H4 (cell line): ENCODE results near the gene SRSF8. TPM values are rescaled to one million over a fixed set of nuclear protein-coding genes. Genes with fewer than 3 reads are reported as not detected.

Experiments
- DNase-seq: peaks from one replicate; pipeline ENCODE4 v3.0.0-alpha.2; 2015; ENCODE audit warnings: low spot score
- total RNA-seq: library from RNA; depleted of rRNA; stranded (reverse); fragments of >200 nt; shearing (Covaris generic); gene quantifications from 2 replicates; pipeline ENCODE4 v1.2.3, GENCODE V29; 2014

SRSF8 gene
- total RNA-seq, 1 experiment from 2014 or later: 24.2 TPM

DNA sequence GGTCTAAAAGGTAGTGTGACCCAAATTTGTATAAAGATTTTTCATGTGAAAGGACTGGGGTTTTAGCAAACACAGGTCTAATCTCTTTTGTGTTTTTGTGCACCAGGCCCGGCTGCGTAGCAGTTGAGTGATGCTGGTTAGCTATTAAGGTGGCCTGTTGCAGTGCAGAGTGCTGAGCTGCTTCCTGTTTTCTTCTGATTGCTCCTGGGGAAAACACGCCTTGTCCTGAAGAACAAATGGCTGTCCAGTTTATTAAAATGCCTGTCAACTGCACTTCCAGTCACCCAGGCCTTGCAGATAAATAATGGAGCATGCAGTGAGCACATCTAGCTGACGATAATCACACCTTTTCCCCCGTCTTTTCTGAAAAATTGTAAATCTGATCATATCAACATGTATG, 1.8 kb downstream of the SRSF8 start:
- peak; percentile 96 for DNase-seq

DNA sequence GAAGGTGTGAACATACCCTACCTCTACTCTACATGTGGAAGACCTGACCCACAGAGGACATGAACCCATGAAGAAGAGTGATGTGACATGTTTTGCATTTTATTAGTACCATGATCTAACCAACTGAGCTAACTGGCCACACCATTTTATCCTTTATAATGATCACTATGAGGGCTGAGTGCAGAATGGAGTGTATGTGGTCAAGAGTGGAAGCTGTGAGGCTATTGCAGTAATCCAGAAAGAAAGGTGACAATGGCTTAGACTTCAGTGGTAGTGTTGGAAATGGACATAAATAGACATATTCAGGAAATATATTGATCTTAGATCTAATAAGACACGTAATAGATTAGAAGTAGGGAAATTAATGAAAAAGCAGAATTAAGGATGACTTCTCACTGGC, 3.8 kb downstream of the SRSF8 start:
- no peak for DNase-seq

DNA sequence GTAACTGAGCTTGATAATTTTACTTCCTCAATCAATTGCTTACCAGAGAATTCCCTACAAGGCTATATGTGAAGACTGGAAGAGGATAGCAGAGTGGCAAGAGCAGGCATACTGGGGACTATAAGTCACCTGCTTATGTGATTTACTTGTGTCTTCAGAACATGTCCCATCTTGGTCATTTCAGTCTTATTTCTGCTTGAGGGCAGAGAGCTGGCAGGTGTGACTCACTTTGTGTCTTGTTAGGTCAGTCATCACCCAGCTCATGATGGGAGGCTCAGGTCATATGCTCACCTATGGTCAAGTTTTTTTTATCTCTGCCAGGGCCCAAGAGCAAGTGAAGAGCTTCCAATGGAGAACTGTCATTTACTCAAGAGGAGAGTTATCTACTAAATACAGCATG, 6.2 kb downstream of the SRSF8 start:
- no peak for DNase-seq

- DNase-seq: no peak
These were observed 8.3 kb downstream of the SRSF8 start for GRCh38 chr11:95074792-95075563.

GRCh38 chr11:95076416-95076815, 9.7 kb downstream of the SRSF8 start:
- peak; percentile 23 for DNase-seq

GRCh38 chr11:95076981-95077380, 10.3 kb downstream of the SRSF8 start:
- no peak for DNase-seq

- no peak for DNase-seq
These were observed 11.8 kb downstream of the SRSF8 start for GRCh38 chr11:95078526-95078925.

- no peak for DNase-seq
These were observed 14.3 kb downstream of the SRSF8 start for GRCh38 chr11:95081010-95081409.

GRCh38 chr11:95081412-95081811, 14.7 kb downstream of the SRSF8 start:
- no peak for DNase-seq

DNA sequence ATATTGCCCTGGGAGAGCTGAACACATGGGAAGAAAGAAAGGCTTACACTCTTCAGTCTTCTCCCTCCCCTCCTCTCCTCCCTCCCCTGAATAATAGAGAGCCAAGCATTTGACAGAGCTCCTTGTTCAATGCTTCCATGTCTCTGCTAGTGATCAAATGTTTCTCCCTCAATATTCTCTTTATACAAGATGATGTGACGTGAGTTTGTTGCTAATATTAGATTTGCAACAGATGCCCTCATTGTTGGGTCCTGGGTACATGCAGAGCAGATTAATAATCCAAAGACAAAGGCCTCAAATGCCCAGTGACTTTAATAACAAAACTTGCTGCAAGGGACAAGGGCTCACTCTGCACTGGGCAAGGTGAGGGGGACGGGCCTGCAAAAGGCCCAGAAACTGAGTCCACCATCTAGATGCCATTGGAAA, 15.9 kb downstream of the SRSF8 start:
- DNase-seq: no peak

DNA sequence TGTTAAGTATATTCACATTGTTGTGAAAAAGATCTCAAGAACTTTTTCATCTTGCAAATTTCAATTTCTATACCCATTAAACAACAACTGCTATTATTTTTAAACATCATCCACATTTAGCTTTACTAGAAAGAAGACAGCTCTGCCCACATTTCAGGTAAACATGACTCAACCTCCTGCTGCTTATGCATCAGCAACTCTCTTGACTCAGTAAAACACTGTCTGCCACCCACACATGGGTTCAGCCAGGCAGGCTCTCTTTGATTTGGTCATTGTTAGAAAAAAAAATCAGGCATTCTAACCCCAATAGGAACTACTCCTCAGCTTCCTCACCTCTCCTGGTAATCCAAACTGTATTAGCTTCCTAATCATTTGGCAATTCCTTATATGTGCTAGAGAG, 17.8 kb downstream of the SRSF8 start:
- DNase-seq: no peak

- DNase-seq: no peak
These were observed 18.5 kb downstream of the SRSF8 start for GRCh38 chr11:95085117-95085816.

GRCh38 chr11:95086151-95086550, 19.4 kb downstream of the SRSF8 start:
- no peak for DNase-seq

- DNase-seq: no peak
These were observed 20.3 kb downstream of the SRSF8 start for GRCh38 chr11:95086836-95087570.

DNA sequence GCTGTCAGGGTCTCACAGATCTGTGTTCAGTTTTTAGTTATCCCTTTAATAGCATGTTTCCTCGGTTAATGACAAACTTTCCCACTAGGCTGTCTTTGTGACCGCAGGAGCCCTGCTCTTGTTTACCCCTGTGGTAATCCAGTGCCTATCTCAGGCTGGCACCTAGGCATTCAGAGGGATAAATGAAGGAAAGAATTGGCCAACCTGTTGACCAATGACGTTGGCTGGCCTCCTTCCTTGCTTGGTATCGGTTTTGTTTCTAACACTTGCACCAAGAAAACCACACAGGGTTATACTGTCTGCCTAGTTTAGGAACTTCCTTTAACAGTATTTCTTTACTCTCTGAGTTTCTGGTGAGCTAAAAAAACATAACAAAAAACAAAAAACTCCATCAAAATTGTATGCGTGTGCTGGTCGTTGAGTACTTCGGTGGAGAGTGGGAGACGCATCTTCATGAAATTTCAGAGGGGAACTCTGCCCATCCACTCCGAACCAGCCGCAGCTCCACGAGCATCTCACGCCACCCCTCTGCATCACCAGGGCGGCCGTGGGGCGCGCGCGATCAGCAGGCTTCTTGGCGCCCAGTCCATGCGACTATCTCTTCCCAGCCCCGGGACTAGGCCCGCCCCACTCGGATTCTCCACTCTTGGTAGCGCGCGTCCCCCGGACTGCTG, 22.4 kb downstream of the SRSF8 start:
- DNase-seq: no peak

DNA sequence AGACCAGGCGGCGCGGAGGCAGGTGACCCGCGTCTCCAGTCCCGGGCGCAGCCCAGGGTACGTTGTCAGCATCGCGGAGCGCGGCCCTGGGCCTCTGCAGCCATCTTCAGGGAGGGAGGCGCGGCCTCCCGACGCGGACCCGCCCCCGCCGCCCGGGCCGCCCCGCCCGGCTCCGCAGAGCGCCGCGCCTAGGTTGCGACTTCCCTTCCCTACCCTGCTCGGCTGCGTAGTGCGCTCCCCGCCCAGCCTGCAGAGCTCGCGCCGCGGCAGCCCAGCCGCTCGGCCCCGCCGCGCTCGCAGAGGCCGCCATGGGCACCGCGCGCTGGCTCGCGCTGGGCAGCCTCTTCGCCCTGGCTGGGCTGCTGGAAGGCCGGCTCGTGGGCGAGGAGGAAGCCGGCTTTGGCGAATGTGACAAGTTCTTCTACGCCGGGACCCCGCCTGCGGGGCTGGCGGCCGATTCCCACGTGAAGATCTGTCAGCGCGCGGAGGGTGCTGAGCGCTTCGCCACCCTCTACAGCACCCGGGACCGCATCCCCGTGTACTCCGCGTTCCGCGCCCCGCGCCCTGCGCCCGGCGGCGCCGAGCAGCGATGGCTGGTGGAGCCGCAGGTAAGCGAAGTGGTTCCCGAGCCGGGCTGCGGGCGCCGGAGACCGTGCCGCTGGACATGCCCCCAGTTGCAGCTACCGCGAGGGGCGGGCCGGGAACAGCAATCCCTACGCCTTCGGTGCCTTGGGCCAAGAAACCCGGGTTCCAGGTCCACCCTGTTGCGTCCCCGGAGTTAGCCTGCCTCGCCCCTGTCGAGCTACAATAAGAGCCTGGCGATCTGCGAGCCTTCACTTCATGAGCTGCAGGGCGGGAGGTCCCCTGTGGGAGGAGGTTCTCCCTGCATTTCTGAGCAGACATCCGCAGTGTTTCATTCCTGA, 23.2 kb downstream of the SRSF8 start, which contains the start of gene ENDOD1:
Gene ENDOD1, plus strand, starts transcription at position 227 of the 923 bp plus-strand sequence. Its CDS starts 82 bp downstream, at position 309.
- peak; percentile 44 for DNase-seq

GRCh38 chr11:95091663-95092180, 25.0 kb downstream of the SRSF8 start:
- DNase-seq: no peak

- no peak for DNase-seq
These were observed 26.0 kb downstream of the SRSF8 start for GRCh38 chr11:95092549-95093324.

DNA sequence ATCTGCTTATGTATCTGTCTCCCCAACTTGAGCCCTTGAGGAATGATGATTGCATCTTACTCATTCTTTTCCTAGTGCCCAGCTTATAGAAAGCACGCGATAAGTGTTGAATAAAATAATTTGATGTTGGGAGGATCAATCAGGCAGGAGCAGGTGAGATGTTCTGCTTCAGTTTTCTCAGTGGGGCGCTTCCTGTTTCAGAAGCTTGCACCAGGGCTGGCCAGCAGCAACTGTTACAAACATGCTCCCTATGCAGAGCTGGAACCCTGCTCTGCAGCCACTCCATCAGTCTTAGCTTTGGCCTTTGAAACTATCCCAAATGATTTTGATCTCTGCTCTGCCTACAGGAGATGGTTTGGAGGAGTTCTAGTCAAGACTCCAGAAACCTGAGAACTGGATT, 26.8 kb downstream of the SRSF8 start:
- no peak for DNase-seq
